Spleen (tissue), 11 donors: ENCODE results near the gene SLC25A26. TPM values are rescaled to one million over a fixed set of nuclear protein-coding genes. Genes with fewer than 3 reads are reported as not detected.
"Not testable (repeated sequence)": the region's sequence is repeated elsewhere in the genome, so short reads cannot be mapped to it uniquely, and the experiment has no call there.

Experiments used
- DNase-seq: peaks from one replicate; pipeline ENCODE4 v3.0.0-alpha.2; 2020
- H3K27ac ChIP-seq, 8 donors: fragments of 200-600 bp; sonication (generic) in 7 of 8; 1 replicate in 4 of 8; 2 replicates in 4 of 8; pipeline versions ENCODE4 v1.5.0 to v1.8.0; 2016 to 2021; ENCODE audit warnings: inconsistent platforms in 4 of 8, mild to moderate bottlenecking in 4 of 8, moderate library complexity in 1 of 8
- H3K27me3 ChIP-seq, 7 donors: fragments of 200-600 bp; sonication (generic) in 6 of 7; replicated peaks in 1 of 7; 1 replicate in 4 of 7; 2 replicates in 3 of 7; pipeline versions ENCODE4 v1.5.0 to v1.8.0; 2016 to 2021; ENCODE audit warnings: inconsistent platforms in 3 of 7, mild to moderate bottlenecking in 1 of 7
- H3K36me3 ChIP-seq, 6 donors: fragments of 200-600 bp; sonication (generic) in 5 of 6; 1 replicate in 4 of 6; 2 replicates in 2 of 6; pipeline versions ENCODE4 v1.5.0 to v1.8.0; 2016 to 2021; ENCODE audit warnings: inconsistent platforms in 2 of 6
- H3K4me1 ChIP-seq, 6 donors: fragments of 200-600 bp; sonication (generic) in 5 of 6; 1 replicate in 3 of 6; 2 replicates in 3 of 6; pipeline versions ENCODE4 v1.5.0 to v1.8.0; 2016 to 2021; ENCODE audit warnings: inconsistent platforms in 3 of 6
- H3K4me3 ChIP-seq, 8 donors: fragments of 200-600 bp; sonication (generic) in 7 of 8; 1 replicate in 4 of 8; 2 replicates in 4 of 8; pipeline versions ENCODE4 v1.5.0 to v1.8.0; 2016 to 2021; ENCODE audit warnings: inconsistent platforms in 4 of 8, mild to moderate bottlenecking in 4 of 8, moderate library complexity in 2 of 8
- H3K9me3 ChIP-seq, 8 donors: fragments of 200-600 bp; sonication (generic) in 7 of 8; 1 replicate in 4 of 8; 2 replicates in 4 of 8; pipeline versions ENCODE4 v1.5.0 to v1.8.0; 2016 to 2021; ENCODE audit warnings: inconsistent platforms in 4 of 8
- POLR2A ChIP-seq, 3 donors: fragments of 450-650 bp; IDR thresholded peaks; one replicate each; pipeline ENCODE4 v1.5.1; 2017; ENCODE audit warnings: antibody characterized with exemption in 3 of 3, mild to moderate bottlenecking in 1 of 3
- POLR2AphosphoS5 ChIP-seq, 3 donors: sonication (generic); formaldehyde crosslinking; IDR thresholded peaks; one replicate each; pipeline ENCODE4 v1.5.1; 2017; ENCODE audit warnings: antibody characterized with exemption in 3 of 3
- WGBS, 5 donors: extraction: QIAGEN DNeasy Blood & Tissue Kit in 3 of 5; methylation state at CpG; one replicate each; pipeline versions ENCODE4 v1.1.5 to v1.1.7; 2013 to 2018; 5-methylcytosine and 5-hydroxymethylcytosine counted together
- intact Hi-C: fragments of 100-400 bp; cut with DNase I; formaldehyde crosslinking; loops from one replicate; pipeline ENCODE4 v1.15.0; 2023; ENCODE audit warnings: low total_unique reads
- polyA plus RNA-seq, 3 donors: library from polyadenylated mRNA; stranded (reverse); fragments of 200-250 nt; gene quantifications; one replicate each; pipeline ENCODE4 v1.2.1, GENCODE V29; 2013
- total RNA-seq, 7 donors: library from RNA; depleted of rRNA in 3 of 7; stranded (reverse); fragments of >200 nt in 3 of 7; fragmentation: NEBNext Ultra II Directional in 4 of 7; extraction: Animal tissue kit (Norgen Biotek cat#: 25700) in 4 of 7; gene quantifications; one replicate each; pipeline versions ENCODE4 v1.1.0 to v1.2.1, GENCODE V29; 2016 to 2021
- TF ChIP-seq, protein P1 (sequence below), 11 experiments: fragments of 200-600 bp in 7 of 11; fragments of 450-650 bp in 4 of 11; sonication (generic) in 4 of 11; IDR thresholded peaks in 8 of 11; conservative IDR thresholded peaks in 3 of 11; 1 replicate in 7 of 11; 2 replicates in 4 of 11; pipeline versions ENCODE4 v1.4.0 to v1.8.0; 2016 to 2021; ENCODE audit warnings: antibody characterized with exemption in 11 of 11, inconsistent platforms in 4 of 11, mild to moderate bottlenecking in 1 of 11
- donor health status: healthy with polysubstance abuse.
- donor health status: DM: no; HTN: no; CAD: no; lungs with moderate emphysema.
- donor health status: DM: no; HTN: no; CAD: no.
- donor health status: Bipolar disorder and iron deficiency.
- donor health status: healthy.
- donor health status: DM: no; HTN: no; CAD: no.
- donor health status: DM: yes; HTN: yes; CAD: no.

SLC25A26 gene
- total and polyA plus RNA-seq, 10 donors: 14.9 to 20.9 (median 16.0) TPM

DNA sequence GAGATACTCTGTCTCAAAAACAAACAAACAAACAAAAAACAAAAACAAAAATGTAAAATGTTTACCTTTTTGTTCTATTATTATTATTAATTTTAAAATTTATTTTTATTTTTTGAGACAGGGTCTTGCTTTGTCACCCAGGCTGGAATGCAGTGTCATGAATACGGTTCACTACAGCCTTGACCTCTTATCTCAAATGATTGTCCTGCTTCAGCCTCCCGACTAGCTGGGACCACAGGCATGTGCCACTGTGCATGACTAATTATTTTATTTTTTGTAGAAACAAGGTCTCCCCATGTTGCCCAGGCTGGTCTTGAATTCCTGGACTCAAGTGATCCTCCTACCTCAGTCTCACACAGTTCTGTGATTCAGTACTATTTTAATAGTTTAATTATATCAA is 5.7 kb upstream of the SLC25A26 start:
- H3K4me3 ChIP-seq: no peak overlapping the region
- TF ChIP-seq, protein P1, sequence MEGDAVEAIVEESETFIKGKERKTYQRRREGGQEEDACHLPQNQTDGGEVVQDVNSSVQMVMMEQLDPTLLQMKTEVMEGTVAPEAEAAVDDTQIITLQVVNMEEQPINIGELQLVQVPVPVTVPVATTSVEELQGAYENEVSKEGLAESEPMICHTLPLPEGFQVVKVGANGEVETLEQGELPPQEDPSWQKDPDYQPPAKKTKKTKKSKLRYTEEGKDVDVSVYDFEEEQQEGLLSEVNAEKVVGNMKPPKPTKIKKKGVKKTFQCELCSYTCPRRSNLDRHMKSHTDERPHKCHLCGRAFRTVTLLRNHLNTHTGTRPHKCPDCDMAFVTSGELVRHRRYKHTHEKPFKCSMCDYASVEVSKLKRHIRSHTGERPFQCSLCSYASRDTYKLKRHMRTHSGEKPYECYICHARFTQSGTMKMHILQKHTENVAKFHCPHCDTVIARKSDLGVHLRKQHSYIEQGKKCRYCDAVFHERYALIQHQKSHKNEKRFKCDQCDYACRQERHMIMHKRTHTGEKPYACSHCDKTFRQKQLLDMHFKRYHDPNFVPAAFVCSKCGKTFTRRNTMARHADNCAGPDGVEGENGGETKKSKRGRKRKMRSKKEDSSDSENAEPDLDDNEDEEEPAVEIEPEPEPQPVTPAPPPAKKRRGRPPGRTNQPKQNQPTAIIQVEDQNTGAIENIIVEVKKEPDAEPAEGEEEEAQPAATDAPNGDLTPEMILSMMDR (IDR thresholded peaks at IDR 0.05 in 8 of 11, conservative IDR thresholded peaks at IDR 0.05 in 3 of 11): no peak
- TF ChIP-seq POLR2A (IDR thresholded peaks at IDR 0.05) (no peak), POLR2AphosphoS5 (IDR thresholded peaks at IDR 0.05) (no peak)
- no peaks in the 10 kb centered on the region for H3K36me3 ChIP-seq
- H3K27ac ChIP-seq: no peak overlapping the region
- intact Hi-C loops: no loop called here
- no peaks in the 10 kb centered on the region for H3K27me3 ChIP-seq
- 63 to 91% (median 71%) methylated on average over 2 of the region's 2 CpGs for WGBS, 5 donors
- peaks cover 0 to 7% (median 4%) of the 10 kb centered on the region in 6 donors for H3K4me1 ChIP-seq
- DNase-seq: no peak
- no peaks in the 10 kb centered on the region for H3K9me3 ChIP-seq

DNA sequence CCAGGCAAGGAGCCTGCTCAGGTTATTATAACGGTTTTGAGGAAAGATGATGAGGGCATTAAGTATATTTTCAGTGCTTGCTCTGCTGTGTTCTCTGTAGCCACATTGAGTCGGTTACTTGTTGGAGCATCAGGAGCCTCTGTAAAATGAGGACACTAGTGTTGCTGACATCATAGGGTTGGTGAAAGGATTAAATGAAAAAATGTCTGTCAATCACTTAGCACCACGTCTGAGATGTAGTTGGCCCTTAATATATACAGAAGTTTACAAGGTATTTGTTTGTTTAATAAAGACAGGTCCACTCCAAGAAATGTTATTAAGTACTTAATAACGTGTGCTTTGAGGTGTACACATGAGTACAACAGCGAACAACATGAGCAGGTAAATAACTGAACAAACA is 735 bp upstream of the SLC25A26 start:
- peak overlapping the region in 6 of 8 donors; percentile 72 to 88 (median 81) for H3K27ac ChIP-seq

DNA sequence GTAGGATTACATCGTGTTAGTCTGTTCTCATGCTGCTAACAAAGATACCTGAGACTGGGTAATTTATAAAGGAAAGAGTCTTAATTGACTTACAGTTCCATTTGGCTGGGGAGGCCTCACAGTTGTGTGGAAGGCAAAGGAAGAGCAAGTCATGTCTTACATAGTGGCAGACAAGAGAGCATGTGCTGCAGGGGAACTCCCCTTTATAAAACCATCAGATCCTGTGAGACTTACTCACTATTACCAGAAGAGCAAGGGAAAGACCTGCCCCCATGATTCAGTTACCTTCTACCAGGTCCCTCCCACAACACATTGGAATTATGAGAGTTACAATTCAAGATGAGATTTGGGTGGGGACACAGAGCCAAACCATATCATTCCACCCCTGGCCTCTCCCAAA is 3.4 kb downstream of the SLC25A26 start:
- Histone ChIP-seq H3K4me1 (peaks cover 0 to 50% (median 17%) of the 10 kb centered on the region in 6 donors), H3K36me3 (peaks cover 0 to 44% (median 3%) of the 10 kb centered on the region in 6 donors), H3K27ac (no peak overlapping the region), H3K4me3 (no peak overlapping the region), H3K9me3 (no peaks in the 10 kb centered on the region), H3K27me3 (no peaks in the 10 kb centered on the region)
- no peak for DNase-seq
- TF ChIP-seq POLR2AphosphoS5 (IDR thresholded peaks at IDR 0.05) (no peak), POLR2A (IDR thresholded peaks at IDR 0.05) (no peak)
- TF ChIP-seq, protein P1 (IDR thresholded peaks at IDR 0.05 in 8 of 11, conservative IDR thresholded peaks at IDR 0.05 in 3 of 11): no peak
- WGBS, 5 donors: 90 to 98% (median 93%) methylated on average over 1 of the region's 1 CpG
- intact Hi-C loops: no loop called here

More for the DNA sequence above, 735 bp upstream of the SLC25A26 start:
- no peaks in the 10 kb centered on the region for H3K9me3 ChIP-seq
- peak overlapping the region; percentile 66 to 92 (median 87) for H3K4me3 ChIP-seq
- H3K4me1 ChIP-seq: peaks cover 0 to 32% (median 15%) of the 10 kb centered on the region in 6 donors
- H3K27me3 ChIP-seq: no peaks in the 10 kb centered on the region
- 25 to 29% (median 27%) methylated on average over 5 of the region's 5 CpGs for WGBS, 5 donors
- TF ChIP-seq, protein P1 (IDR thresholded peaks at IDR 0.05 in 8 of 11, conservative IDR thresholded peaks at IDR 0.05 in 3 of 11): no peak
- TF ChIP-seq POLR2A (IDR thresholded peaks at IDR 0.05): no peak
- TF ChIP-seq POLR2AphosphoS5 (IDR thresholded peaks at IDR 0.05): no peak
- H3K36me3 ChIP-seq: peaks cover 0 to 28% (median 2%) of the 10 kb centered on the region in 6 donors
- intact Hi-C loops: no loop called here
- DNase-seq: no peak

DNA sequence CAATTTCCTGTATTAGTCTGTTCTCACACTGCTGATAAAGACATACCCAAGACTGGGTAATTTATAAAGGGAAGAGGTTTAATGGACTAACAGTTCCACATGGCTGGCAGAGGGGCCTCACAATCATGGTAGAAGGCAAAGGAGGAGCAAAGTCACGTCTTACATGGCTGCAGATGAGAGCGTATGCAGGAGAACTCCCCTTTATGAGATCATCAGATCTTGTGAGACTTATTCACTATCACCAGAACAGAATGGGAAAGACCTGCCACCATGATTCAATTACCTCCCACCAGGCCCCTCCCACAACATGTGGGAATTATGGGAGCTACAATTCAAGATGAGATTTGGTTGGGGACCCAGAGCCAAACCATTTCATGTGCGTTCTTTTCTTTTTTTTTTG is 5.3 kb downstream of the SLC25A26 start:
- H3K27me3 ChIP-seq, DNase-seq, H3K4me3 ChIP-seq, H3K27ac ChIP-seq, intact Hi-C loops, H3K9me3 ChIP-seq: not testable (repeated sequence)
- peaks cover 0 to 41% (median 10%) of the 10 kb centered on the region in 6 donors for H3K4me1 ChIP-seq
- WGBS, 5 donors: 85 to 96% (median 92%) methylated on average over 3 of the region's 3 CpGs
- peaks cover 0 to 47% (median 3%) of the 10 kb centered on the region in 6 donors for H3K36me3 ChIP-seq

DNA sequence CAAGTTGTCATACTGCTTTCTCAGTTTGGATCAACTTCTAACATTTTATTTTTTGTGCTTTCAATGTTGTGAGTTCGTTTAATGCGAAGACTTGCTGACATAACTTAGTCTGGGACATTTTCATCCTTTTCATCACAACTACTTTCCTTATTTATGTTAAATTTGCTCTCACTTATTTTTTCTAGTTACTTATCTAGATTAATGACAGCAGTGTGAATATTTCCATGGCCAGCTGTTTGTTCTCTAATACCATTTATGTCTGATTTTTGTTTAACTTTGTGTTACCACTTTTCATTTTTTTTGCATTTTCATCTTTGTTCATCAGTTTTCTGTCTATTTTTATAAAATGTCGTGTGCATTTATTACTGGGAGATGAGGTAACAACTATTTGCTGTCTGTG is 6.2 kb downstream of the SLC25A26 start:
- DNase-seq: no peak
- no peak overlapping the region for H3K4me3 ChIP-seq
- no peak for TF ChIP-seq POLR2AphosphoS5 (IDR thresholded peaks at IDR 0.05)
- no peak for TF ChIP-seq POLR2A (IDR thresholded peaks at IDR 0.05)
- TF ChIP-seq, protein P1 (IDR thresholded peaks at IDR 0.05 in 8 of 11, conservative IDR thresholded peaks at IDR 0.05 in 3 of 11): no peak
- intact Hi-C loops: no loop called here
- H3K36me3 ChIP-seq: peaks cover 0 to 47% (median 3%) of the 10 kb centered on the region in 6 donors
- H3K27me3 ChIP-seq: no peaks in the 10 kb centered on the region
- no peak overlapping the region for H3K27ac ChIP-seq
- peaks cover 0 to 31% (median 2%) of the 10 kb centered on the region in 6 donors for H3K4me1 ChIP-seq
- WGBS, 5 donors: 83 to 89% (median 88%) methylated on average over 3 of the region's 3 CpGs
- no peaks in the 10 kb centered on the region for H3K9me3 ChIP-seq
